Activated CD4-positive, alpha-beta T cell treated with anti-CD3 and anti-CD28 coated beads, Interleukin-2, Interleukin-4, amounts not matched to agents 100 ng/mL and 50 ng/mL, durations not matched to agents 16 hours and 8 hours (primary cell): ENCODE data around the gene PTPRN2.

Experiments used
- DNase-seq: peaks from one replicate; pipeline ENCODE4 v3.0.0-alpha.2; 2020; ENCODE audit warnings: low spot score

Gene PTPRN2

DNA sequence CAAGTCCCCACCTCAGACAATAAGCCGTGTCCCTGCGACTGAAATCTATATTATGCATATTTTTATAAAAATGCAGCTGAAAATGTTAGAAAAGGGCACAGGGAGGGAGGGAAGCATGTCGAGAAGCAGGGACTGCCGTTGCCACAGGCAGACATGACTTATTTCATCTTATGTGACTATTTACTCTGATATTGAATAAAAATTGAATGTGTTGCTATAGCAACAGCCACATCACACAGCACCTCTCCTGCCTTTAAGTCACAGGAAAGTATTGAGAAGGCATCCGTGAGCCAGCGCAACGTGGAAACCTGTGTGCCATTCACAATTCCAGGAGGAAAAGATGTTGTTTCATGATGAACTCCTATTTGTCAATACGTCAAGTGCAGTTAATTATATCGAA lies 701.4 kb downstream of the PTPRN2 start:
- DNase-seq: no peak

- DNase-seq: no peak
These were observed 702.5 kb downstream of the PTPRN2 start for GRCh38 chr7:157885140-157885539.

GRCh38 chr7:157884461-157885062 lies 703.1 kb downstream of the PTPRN2 start:
- DNase-seq: no peak

GRCh38 chr7:157881048-157881771 lies 706.4 kb downstream of the PTPRN2 start:
- DNase-seq: no peak

DNA sequence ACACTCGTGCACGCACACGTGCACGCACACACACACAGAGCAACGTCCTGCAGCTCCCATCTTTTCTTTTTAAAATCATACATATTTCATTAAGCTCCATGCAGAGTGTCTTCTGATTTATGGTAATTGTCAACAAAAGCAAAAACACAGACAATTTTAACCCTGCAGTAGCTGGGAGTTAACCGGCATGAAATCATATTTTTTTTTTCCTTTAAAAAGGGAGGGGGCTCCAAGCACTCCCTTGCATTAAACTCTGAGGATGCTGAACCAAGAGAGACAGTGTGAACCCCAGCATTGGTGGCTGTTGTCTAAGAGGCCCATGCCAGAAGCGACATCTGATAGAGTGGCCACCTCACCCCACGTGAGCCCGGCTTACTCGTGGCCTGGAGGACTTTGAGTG lies 708.2 kb downstream of the PTPRN2 start:
- DNase-seq: no peak

GRCh38 chr7:157877298-157878090 lies 710.1 kb downstream of the PTPRN2 start:
- no peak for DNase-seq

- no peak for DNase-seq
These were observed 710.9 kb downstream of the PTPRN2 start for GRCh38 chr7:157876469-157877285.

- peak; percentile 30 for DNase-seq
These were observed 712.1 kb downstream of the PTPRN2 start for GRCh38 chr7:157875230-157876179.

GRCh38 chr7:157874870-157875229 lies 712.8 kb downstream of the PTPRN2 start:
- no peak for DNase-seq

DNA sequence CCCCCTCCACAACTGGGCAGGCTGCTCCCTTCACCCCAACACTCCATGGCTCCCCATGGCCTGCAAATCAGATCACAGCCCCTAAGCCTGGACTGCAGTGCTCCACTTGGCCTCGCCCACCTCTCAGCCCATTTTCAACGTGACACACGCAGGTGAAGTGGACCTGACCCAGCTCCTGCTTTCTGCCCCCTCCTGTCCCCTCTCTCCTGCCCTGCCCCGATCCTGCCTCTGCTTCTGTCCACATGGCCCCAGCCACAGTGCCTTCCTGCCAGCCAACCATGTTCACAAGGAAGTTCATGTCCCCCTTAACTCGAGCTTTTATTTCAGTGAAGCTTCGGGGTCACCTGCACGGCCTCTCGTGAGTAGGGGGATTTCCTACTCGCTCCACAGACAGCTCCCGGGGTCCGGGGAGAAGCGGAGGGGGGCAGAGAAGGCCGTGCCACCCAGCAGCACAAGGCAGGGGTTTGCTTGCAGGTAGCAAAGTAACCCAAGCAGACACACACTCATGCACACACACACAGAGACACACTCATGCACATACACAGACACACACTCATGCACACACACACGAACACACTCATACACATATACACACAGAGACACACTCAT lies 713.3 kb downstream of the PTPRN2 start:
- no peak for DNase-seq

DNA sequence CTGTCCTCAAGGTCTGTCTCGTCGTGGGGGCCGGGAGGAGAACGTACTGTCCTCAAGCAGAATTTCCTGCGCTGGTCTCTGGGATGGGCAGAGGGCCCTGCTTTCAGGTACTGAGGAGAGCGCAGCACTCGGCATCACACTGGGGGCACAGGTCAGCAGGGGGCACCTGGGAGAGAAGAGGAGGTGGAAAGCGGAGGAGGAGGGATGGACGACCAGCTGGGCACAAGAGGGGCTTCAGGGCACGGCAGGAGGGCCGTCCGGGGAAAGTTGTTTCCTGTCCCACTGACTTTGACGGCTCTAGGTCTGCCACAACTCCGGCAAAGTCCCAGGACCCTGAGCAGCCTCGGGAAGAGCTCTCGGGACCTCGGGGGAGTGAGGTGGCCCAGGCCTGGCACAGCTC lies 714.0 kb downstream of the PTPRN2 start:
- DNase-seq: no peak

- no peak for DNase-seq
These were observed 714.4 kb downstream of the PTPRN2 start for GRCh38 chr7:157873181-157873580.

DNA sequence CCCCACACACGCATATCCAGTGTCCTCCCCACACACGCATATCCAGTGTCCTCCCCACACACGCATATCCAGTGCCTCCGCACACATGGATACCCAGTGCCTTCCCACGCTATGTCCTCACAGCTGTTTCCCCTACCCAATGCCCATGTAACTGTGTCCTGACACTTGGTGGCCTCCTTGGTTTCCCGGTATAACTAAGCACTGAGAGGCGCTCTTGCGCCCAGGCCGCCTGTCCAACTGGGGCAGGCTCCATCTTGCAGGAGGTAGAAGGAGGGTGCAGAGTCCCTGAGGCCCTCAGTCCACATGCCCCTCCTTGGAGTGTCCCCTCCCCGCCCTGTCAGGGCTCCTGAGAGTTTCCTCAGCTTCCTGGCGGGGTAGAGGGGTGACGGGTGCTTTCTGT lies 715.2 kb downstream of the PTPRN2 start:
- DNase-seq: no peak

- no peak for DNase-seq
These were observed 715.9 kb downstream of the PTPRN2 start for GRCh38 chr7:157871681-157872080.

DNA sequence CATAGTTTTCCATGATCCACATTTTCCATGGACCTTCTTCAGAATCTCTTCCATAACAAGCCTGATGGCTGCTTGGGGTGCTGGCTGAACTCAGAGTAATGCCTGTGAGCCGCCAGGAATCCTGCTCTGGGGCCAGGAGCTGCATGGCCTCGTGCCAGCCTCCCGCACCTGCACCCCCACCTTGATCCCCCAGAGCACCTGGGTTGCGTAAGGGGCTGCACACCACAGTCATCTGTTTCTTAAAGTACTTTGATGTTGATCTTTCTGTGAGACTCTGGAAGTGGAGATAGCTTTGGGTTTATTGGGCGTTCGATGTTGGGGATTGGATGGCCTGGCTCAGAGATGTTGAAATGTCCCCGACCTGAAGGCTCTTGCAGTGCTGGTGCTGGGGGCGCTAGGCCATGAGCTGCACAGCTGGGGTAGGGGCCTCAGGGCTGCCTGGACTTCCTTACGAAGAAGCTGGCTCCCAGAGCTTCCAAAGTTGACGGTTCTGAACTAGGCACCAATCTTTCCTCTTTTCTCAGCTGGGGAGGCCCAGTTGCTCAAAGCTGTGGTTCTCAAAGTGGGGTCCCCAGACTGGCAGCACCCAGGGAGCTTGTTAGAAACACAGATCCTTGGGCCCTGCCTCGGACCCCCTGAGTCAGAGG lies 716.9 kb downstream of the PTPRN2 start:
- DNase-seq: no peak

DNA sequence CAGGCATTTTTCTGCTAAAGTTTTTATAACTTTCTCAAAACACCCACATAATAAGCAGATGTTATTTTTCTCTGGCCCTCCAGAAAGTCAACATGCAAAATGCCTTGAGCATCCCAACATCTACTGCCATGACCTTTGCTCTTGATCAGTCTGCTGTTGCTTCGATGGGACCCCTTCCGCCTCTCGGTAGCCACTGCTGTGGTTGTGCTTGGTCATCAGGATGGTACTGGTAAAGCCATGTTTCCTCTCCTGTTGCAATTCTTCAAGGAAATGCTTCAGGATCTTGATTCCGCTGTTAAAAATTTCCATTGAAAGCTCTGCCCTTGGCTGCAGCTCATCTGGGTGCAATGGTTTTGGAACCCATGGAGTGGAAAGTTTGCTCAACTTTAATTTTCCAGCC lies 717.8 kb downstream of the PTPRN2 start:
- no peak for DNase-seq

DNA sequence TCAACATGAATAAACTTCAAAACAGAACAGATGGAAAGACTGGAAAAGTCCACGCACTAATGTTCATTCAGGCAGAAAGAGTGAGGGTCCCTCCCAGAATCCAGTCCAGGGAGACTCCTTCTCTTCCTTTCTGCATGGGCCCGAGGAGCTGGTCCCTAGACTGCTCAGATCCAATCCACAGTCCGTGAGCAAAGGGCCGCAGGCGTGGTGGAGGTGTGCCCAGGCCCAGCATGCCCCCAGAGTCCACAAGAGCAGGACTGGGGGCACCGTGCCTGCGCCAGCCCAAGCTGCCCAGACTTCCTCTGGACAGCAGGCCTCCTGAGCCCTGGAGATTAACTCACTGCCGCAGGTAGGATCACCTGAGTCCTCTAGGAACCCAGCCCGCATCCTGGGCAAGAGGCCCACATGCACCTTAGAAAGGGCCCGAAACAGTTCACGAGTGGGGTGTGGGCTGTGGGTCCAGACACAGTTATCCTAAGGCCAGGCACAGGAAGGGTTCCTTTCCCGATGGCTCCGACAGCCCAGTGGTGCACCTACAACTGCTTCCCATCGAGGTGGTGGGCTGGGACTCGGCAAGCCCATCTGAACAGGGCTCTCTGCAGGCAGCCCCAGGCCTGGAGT lies 719.8 kb downstream of the PTPRN2 start:
- no peak for DNase-seq

- DNase-seq: no peak
These were observed 721.2 kb downstream of the PTPRN2 start for GRCh38 chr7:157866336-157866924.
